ENCODE results near the gene KCNA2. TPM values are rescaled to one million over a fixed set of nuclear protein-coding genes. Genes with fewer than 3 reads are reported as not detected.

KCNA2 gene
- total and polyA plus RNA-seq, 2 donors (not counting 1 experiment from before 2014, with no cell fraction given) = 0.39 to 0.59 TPM

DNA sequence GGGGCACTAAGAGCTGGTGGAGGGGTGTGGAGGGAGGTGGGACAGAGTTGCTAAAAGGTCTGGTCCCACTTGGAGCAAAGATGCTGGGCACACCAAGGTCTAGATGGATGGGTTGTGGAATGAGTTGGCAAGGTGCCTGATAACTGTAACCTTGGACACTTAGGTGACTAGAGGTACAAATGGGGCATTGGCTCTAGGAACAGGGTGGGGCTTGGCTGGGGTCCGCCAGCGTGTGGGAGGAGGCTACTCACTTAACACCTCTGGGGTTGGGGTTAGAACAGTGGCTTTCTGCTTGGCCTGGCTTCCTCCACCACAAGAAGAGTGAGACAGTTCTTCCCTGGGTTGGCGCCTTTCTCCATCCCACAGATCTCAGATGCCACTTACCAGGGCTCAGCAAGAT, 17.2 kb downstream of the KCNA2 start:
- no peaks in the 10 kb centered on the region for H3K9me3 ChIP-seq (ENCODE audit: control extremely low read depth in 1 of 3, control insufficient read depth in 2 of 3, insufficient read depth in 1 of 3, low read length in 2 of 3)
- H3K9ac ChIP-seq (ENCODE audit: low read length) = no peak overlapping the region
- DNase-seq = no peak
- H4K20me1 ChIP-seq (ENCODE audit: control insufficient read depth, insufficient read depth, low read length, poor library complexity, severe bottlenecking) = no peaks in the 10 kb centered on the region
- H3K4me1 ChIP-seq (ENCODE audit: control insufficient read depth in 2 of 2, insufficient read depth in 2 of 2, low read length in 2 of 2) = no peaks in the 10 kb centered on the region
- H3K4me1 Mint-ChIP-seq = no peaks in the 10 kb centered on the region
- ATAC-seq (ENCODE audit: low read depth) = no peak
- WGBS (ENCODE audit: insufficient coverage) = 83% methylated on average over 2 of the region's 3 CpGs
- no peaks in the 10 kb centered on the region for H3K79me2 ChIP-seq (ENCODE audit: control insufficient read depth, insufficient read depth, low read length)
- H3K27me3 Mint-ChIP-seq = peaks cover 36% of the 10 kb centered on the region
- no peak overlapping the region for H3K4me3 Mint-ChIP-seq
- intact Hi-C loops (cut with micrococcal nuclease) = no loop called here
- H3K4me2 ChIP-seq (replicated peaks; ENCODE audit: low read depth, low read length, poor library complexity, severe bottlenecking) = no peak overlapping the region
- H3K27ac Mint-ChIP-seq = no peak overlapping the region
- TF ChIP-seq EZH2 (IDR thresholded peaks at IDR 0.05; ENCODE audit: borderline replicate concordance, insufficient read depth, low read depth, low read length, poor library complexity, severe bottlenecking) = no peak
- TF ChIP-seq, protein P1, sequence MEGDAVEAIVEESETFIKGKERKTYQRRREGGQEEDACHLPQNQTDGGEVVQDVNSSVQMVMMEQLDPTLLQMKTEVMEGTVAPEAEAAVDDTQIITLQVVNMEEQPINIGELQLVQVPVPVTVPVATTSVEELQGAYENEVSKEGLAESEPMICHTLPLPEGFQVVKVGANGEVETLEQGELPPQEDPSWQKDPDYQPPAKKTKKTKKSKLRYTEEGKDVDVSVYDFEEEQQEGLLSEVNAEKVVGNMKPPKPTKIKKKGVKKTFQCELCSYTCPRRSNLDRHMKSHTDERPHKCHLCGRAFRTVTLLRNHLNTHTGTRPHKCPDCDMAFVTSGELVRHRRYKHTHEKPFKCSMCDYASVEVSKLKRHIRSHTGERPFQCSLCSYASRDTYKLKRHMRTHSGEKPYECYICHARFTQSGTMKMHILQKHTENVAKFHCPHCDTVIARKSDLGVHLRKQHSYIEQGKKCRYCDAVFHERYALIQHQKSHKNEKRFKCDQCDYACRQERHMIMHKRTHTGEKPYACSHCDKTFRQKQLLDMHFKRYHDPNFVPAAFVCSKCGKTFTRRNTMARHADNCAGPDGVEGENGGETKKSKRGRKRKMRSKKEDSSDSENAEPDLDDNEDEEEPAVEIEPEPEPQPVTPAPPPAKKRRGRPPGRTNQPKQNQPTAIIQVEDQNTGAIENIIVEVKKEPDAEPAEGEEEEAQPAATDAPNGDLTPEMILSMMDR (IDR thresholded peaks at IDR 0.05) = no peak
- H3K27me3 ChIP-seq (replicated peaks in 1 of 4; ENCODE audit: control extremely low read depth in 1 of 4, control insufficient read depth in 3 of 4, insufficient read depth in 4 of 4, low read length in 3 of 4) = peaks cover 0 to 17% (median 2%) of the 10 kb centered on the region in 4 experiments
- H2AFZ ChIP-seq (ENCODE audit: insufficient read depth, low read depth, low read length, poor library complexity, severe bottlenecking) = no peak overlapping the region
- no peak overlapping the region for H3K27ac ChIP-seq (ENCODE audit: low read length in 2 of 2)
- POLR2A ChIA-PET = no interaction called here
- no peaks in the 10 kb centered on the region for H3K36me3 ChIP-seq (replicated peaks in 1 of 2; ENCODE audit: control extremely low read depth in 1 of 2, control insufficient read depth in 1 of 2, extremely low read depth in 1 of 2, insufficient read depth in 2 of 2, low read length in 1 of 2)
- H3K4me3 ChIP-seq (ENCODE audit: control extremely low read depth in 1 of 5, extremely low read depth in 1 of 5, insufficient read depth in 1 of 5, low read depth in 2 of 5, low read length in 4 of 5) = no peak overlapping the region
- H3K9me3 Mint-ChIP-seq (ENCODE audit: insufficient read depth) = no peaks in the 10 kb centered on the region
- CTCF ChIA-PET = no interaction called here

GRCh38 chr1:110588486-110588885, 17.7 kb downstream of the KCNA2 start:
- Histone ChIP-seq H3K36me3 (replicated peaks in 1 of 2; ENCODE audit: control extremely low read depth in 1 of 2, control insufficient read depth in 1 of 2, extremely low read depth in 1 of 2, insufficient read depth in 2 of 2, low read length in 1 of 2) (no peaks in the 10 kb centered on the region), H3K27ac (ENCODE audit: low read length in 2 of 2) (no peak overlapping the region), H3K9me3 (ENCODE audit: control extremely low read depth in 1 of 3, control insufficient read depth in 2 of 3, insufficient read depth in 1 of 3, low read length in 2 of 3) (no peaks in the 10 kb centered on the region), H2AFZ (ENCODE audit: insufficient read depth, low read depth, low read length, poor library complexity, severe bottlenecking) (no peak overlapping the region), H4K20me1 (ENCODE audit: control insufficient read depth, insufficient read depth, low read length, poor library complexity, severe bottlenecking) (no peaks in the 10 kb centered on the region), H3K9ac (ENCODE audit: low read length) (no peak overlapping the region), H3K4me2 (replicated peaks; ENCODE audit: low read depth, low read length, poor library complexity, severe bottlenecking) (no peak overlapping the region), H3K4me3 (ENCODE audit: control extremely low read depth in 1 of 5, extremely low read depth in 1 of 5, insufficient read depth in 1 of 5, low read depth in 2 of 5, low read length in 4 of 5) (no peak overlapping the region), H3K4me1 (ENCODE audit: control insufficient read depth in 2 of 2, insufficient read depth in 2 of 2, low read length in 2 of 2) (no peaks in the 10 kb centered on the region), H3K79me2 (ENCODE audit: control insufficient read depth, insufficient read depth, low read length) (no peaks in the 10 kb centered on the region), H3K27me3 (replicated peaks in 1 of 4; ENCODE audit: control extremely low read depth in 1 of 4, control insufficient read depth in 3 of 4, insufficient read depth in 4 of 4, low read length in 3 of 4) (peaks cover 0 to 17% (median 2%) of the 10 kb centered on the region in 4 experiments)
- no peak overlapping the region for H3K4me3 Mint-ChIP-seq
- intact Hi-C loops (cut with micrococcal nuclease) = no loop called here
- H3K27me3 Mint-ChIP-seq = peaks cover 36% of the 10 kb centered on the region
- ATAC-seq (ENCODE audit: low read depth) (no peak), DNase-seq (no peak)
- H3K4me1 Mint-ChIP-seq = no peaks in the 10 kb centered on the region
- ChIA-PET CTCF (no interaction called here), POLR2A (no interaction called here)
- no peak overlapping the region for H3K27ac Mint-ChIP-seq
- no peaks in the 10 kb centered on the region for H3K9me3 Mint-ChIP-seq (ENCODE audit: insufficient read depth)
- TF ChIP-seq, protein P1 (IDR thresholded peaks at IDR 0.05) = no peak
- no peak for TF ChIP-seq EZH2 (IDR thresholded peaks at IDR 0.05; ENCODE audit: borderline replicate concordance, insufficient read depth, low read depth, low read length, poor library complexity, severe bottlenecking)
- no CpG with 5 or more reads among the region's 1 CpG for WGBS (ENCODE audit: insufficient coverage)

All from B cell (primary cell).